Measurements from ENCODE around the gene EFTUD2.

Gene EFTUD2

GRCh38 chr17:44850025-44850424, 49.2 kb downstream of the EFTUD2 start:
- TF ChIP-seq CTCF (IDR thresholded peaks at IDR 0.05; ENCODE audit: poor library complexity, severe bottlenecking): no peak
- no peak overlapping the region for H3K27ac ChIP-seq (ENCODE audit: poor library complexity, severe bottlenecking)
- no peaks in the 10 kb centered on the region for H3K4me1 ChIP-seq (ENCODE audit: insufficient read depth, poor library complexity, severe bottlenecking)
- DNase-seq (ENCODE audit: low spot score) (no peak), ATAC-seq (ENCODE audit: low read depth) (no peak)
- H3K27me3 ChIP-seq (ENCODE audit: insufficient read depth, poor library complexity, severe bottlenecking): no peaks in the 10 kb centered on the region
- peaks cover 48% of the 10 kb centered on the region for H3K36me3 ChIP-seq (ENCODE audit: low read depth)
- no peak overlapping the region for H3K4me3 ChIP-seq (ENCODE audit: severe bottlenecking)
- H3K9me3 ChIP-seq (ENCODE audit: severe bottlenecking): no peaks in the 10 kb centered on the region

- DNase-seq (ENCODE audit: low spot score) (no peak), ATAC-seq (ENCODE audit: low read depth) (no peak)
- Histone ChIP-seq H3K9me3 (ENCODE audit: severe bottlenecking) (no peaks in the 10 kb centered on the region), H3K27ac (ENCODE audit: poor library complexity, severe bottlenecking) (no peak overlapping the region), H3K36me3 (ENCODE audit: low read depth) (peaks cover 38% of the 10 kb centered on the region), H3K4me3 (ENCODE audit: severe bottlenecking) (no peak overlapping the region), H3K27me3 (ENCODE audit: insufficient read depth, poor library complexity, severe bottlenecking) (no peaks in the 10 kb centered on the region), H3K4me1 (ENCODE audit: insufficient read depth, poor library complexity, severe bottlenecking) (no peaks in the 10 kb centered on the region)
- TF ChIP-seq CTCF (IDR thresholded peaks at IDR 0.05; ENCODE audit: poor library complexity, severe bottlenecking): no peak
Measured at GRCh38 chr17:44848961-44849489, 50.2 kb downstream of the EFTUD2 start.

GRCh38 chr17:44848257-44848795, 50.9 kb downstream of the EFTUD2 start:
- H3K4me1 ChIP-seq (ENCODE audit: insufficient read depth, poor library complexity, severe bottlenecking): no peaks in the 10 kb centered on the region
- ATAC-seq (ENCODE audit: low read depth): no peak
- no peak overlapping the region for H3K27ac ChIP-seq (ENCODE audit: poor library complexity, severe bottlenecking)
- TF ChIP-seq CTCF (IDR thresholded peaks at IDR 0.05; ENCODE audit: poor library complexity, severe bottlenecking): no peak
- no peak overlapping the region for H3K4me3 ChIP-seq (ENCODE audit: severe bottlenecking)
- H3K9me3 ChIP-seq (ENCODE audit: severe bottlenecking): no peaks in the 10 kb centered on the region
- H3K36me3 ChIP-seq (ENCODE audit: low read depth): peaks cover 31% of the 10 kb centered on the region
- DNase-seq (ENCODE audit: low spot score): no peak
- H3K27me3 ChIP-seq (ENCODE audit: insufficient read depth, poor library complexity, severe bottlenecking): no peaks in the 10 kb centered on the region

- H3K4me1 ChIP-seq (ENCODE audit: insufficient read depth, poor library complexity, severe bottlenecking): no peaks in the 10 kb centered on the region
- DNase-seq (ENCODE audit: low spot score) (no peak), ATAC-seq (ENCODE audit: low read depth) (no peak)
- H3K36me3 ChIP-seq (ENCODE audit: low read depth): peaks cover 24% of the 10 kb centered on the region
- no peak within 1 kb of the TSS for H3K4me3 ChIP-seq (ENCODE audit: severe bottlenecking)
- no peak for TF ChIP-seq CTCF (IDR thresholded peaks at IDR 0.05; ENCODE audit: poor library complexity, severe bottlenecking)
- H3K27me3 ChIP-seq (ENCODE audit: insufficient read depth, poor library complexity, severe bottlenecking): no peaks in the 10 kb centered on the region
- H3K27ac ChIP-seq (ENCODE audit: poor library complexity, severe bottlenecking): no peak within 1 kb of the TSS
- no peaks in the 10 kb centered on the region for H3K9me3 ChIP-seq (ENCODE audit: severe bottlenecking)
Measured at GRCh38 chr17:44847586-44847985, 51.7 kb downstream of the EFTUD2 start, which contains the start of gene HIGD1B. Gene HIGD1B, plus strand, starts transcription at chr17:44847883. Its CDS starts 270 bp downstream, at chr17:44848153.

- H3K9me3 ChIP-seq (ENCODE audit: severe bottlenecking): no peaks in the 10 kb centered on the region
- no peak for ATAC-seq (ENCODE audit: low read depth)
Measured at GRCh38 chr17:44846206-44846605, 53.0 kb downstream of the EFTUD2 start.

More at GRCh38 chr17:44846206-44846605, 53.0 kb downstream of the EFTUD2 start:
- no peaks in the 10 kb centered on the region for H3K4me1 ChIP-seq (ENCODE audit: insufficient read depth, poor library complexity, severe bottlenecking)
- TF ChIP-seq CTCF (IDR thresholded peaks at IDR 0.05; ENCODE audit: poor library complexity, severe bottlenecking): no peak
- no peaks in the 10 kb centered on the region for H3K27me3 ChIP-seq (ENCODE audit: insufficient read depth, poor library complexity, severe bottlenecking)
- no peak overlapping the region for H3K27ac ChIP-seq (ENCODE audit: poor library complexity, severe bottlenecking)
- peaks cover 10% of the 10 kb centered on the region; the same call in 1 of the 2 replicates for H3K36me3 ChIP-seq (ENCODE audit: low read depth)
- H3K4me3 ChIP-seq (ENCODE audit: severe bottlenecking): no peak overlapping the region
- DNase-seq (ENCODE audit: low spot score): no peak

All from RWPE2 (cell line).